Measurements from ENCODE around the gene AKAP8.
"Not testable (repeated sequence)": the region's sequence is repeated elsewhere in the genome, so short reads cannot be mapped to it uniquely, and the experiment has no call there.

- TF ChIP-seq POLR2AphosphoS5 (IDR thresholded peaks at IDR 0.05; ENCODE audit: insufficient read depth in 1 of 2, low read depth in 1 of 2); CTCF (IDR thresholded peaks at IDR 0.05): not testable (repeated sequence)
Observed at GRCh38 chr19:15335992-15336391, 43.6 kb downstream of the AKAP8 start.

Measured in vagina (tissue), 2 donors.